HL-60 (cell line): ENCODE measurements around the gene ITPRID1.

ENCODE experiments used
- CTCF ChIP-seq: IDR thresholded peaks from one replicate; pipeline ENCODE4 v1.5.1; 2011; ENCODE audit warnings: low read length, control low read depth, inconsistent platforms; ENCODE audit not compliant: insufficient read depth
- GABPA ChIP-seq: IDR thresholded peaks from 2 replicates; pipeline ENCODE4 v1.6.1; 2012; ENCODE audit warnings: low read depth
- POLR2AphosphoS5 ChIP-seq: IDR thresholded peaks from 2 replicates; pipeline ENCODE4 v1.6.1; 2012; ENCODE audit warnings: low read depth
- SPI1 ChIP-seq: IDR thresholded peaks from 2 replicates; pipeline ENCODE4 v1.6.1; 2012; ENCODE audit warnings: low read depth, mild to moderate bottlenecking, borderline replicate concordance

- TF ChIP-seq CTCF (no peak), SPI1 (no peak), GABPA (no peak), POLR2AphosphoS5 (no peak)
Observed at GRCh38 chr7:31495653-31496052, 18.2 kb upstream of the ITPRID1 start.
